CD4-positive, alpha-beta T cell (primary cell): ENCODE data around the gene TAS1R2. TPM values are rescaled to one million over a fixed set of nuclear protein-coding genes. Genes with fewer than 3 reads are reported as not detected.

Source experiments
- ATAC-seq: fragments of 200-7000 bp; cut with Tn5 transposase; one replicate; pipeline ENCODE4 v1.10.0; 2022; ENCODE audit warnings: mild to moderate bottlenecking; ENCODE audit not compliant: poor library complexity
- CTCF ChIA-PET: fragments of 350-600 bp; sonication (Branson Sonifier 250); formaldehyde crosslinking; loops from one replicate; lab custom pipeline; 2021; ENCODE audit warnings: antibody characterized with exemption, inconsistent platforms; lab: Charles Lee
- POLR2A ChIA-PET: fragments of 350-600 bp; sonication (Branson Sonifier 250); formaldehyde crosslinking; loops from one replicate; lab custom pipeline; 2021; ENCODE audit warnings: antibody characterized with exemption, inconsistent platforms; lab: Charles Lee
- DNase-seq, 14 experiments: peaks; one replicate each; pipeline ENCODE4 v3.0.0-alpha.2; 2013 to 2020; ENCODE audit warnings: mixed read lengths in 2 of 14
- H3K27ac ChIP-seq, 2 donors: one replicate each; pipeline versions ENCODE4 v1.5.1 to v1.7.0; 2013; ENCODE audit warnings: low read length in 2 of 2, low read depth in 1 of 2, mild to moderate bottlenecking in 1 of 2
- H3K27me3 ChIP-seq, 2 experiments: 1 replicate in 1 of 2; 2 replicates in 1 of 2; pipeline versions ENCODE4 v1.6.1 to v1.7.0; 2013; ENCODE audit warnings: low read length in 2 of 2, control low read depth in 1 of 2, mild to moderate bottlenecking in 1 of 2, moderate library complexity in 1 of 2; ENCODE audit not compliant: insufficient read depth in 2 of 2, control insufficient read depth in 1 of 2
- H3K36me3 ChIP-seq: one replicate; pipeline ENCODE4 v1.6.1; 2013; ENCODE audit warnings: low read length, control low read depth; ENCODE audit not compliant: insufficient read depth
- H3K4me1 ChIP-seq: one replicate; pipeline ENCODE4 v1.6.1; 2013; ENCODE audit warnings: low read length, control low read depth; ENCODE audit not compliant: insufficient read depth
- H3K4me3 ChIP-seq: one replicate; pipeline ENCODE4 v1.5.1; 2013; ENCODE audit warnings: mild to moderate bottlenecking, low read length, moderate library complexity
- H3K9me3 ChIP-seq, 2 experiments: 1 replicate in 1 of 2; 2 replicates in 1 of 2; pipeline versions ENCODE4 v1.6.1 to v1.7.0; 2013; ENCODE audit warnings: low read length in 2 of 2, mild to moderate bottlenecking in 2 of 2, control low read depth in 1 of 2, moderate library complexity in 1 of 2; ENCODE audit not compliant: control insufficient read depth in 1 of 2, insufficient read depth in 1 of 2
- H3K27ac Mint-ChIP-seq: one replicate; pipeline ENCODE4 v1.8.0; 2020; ENCODE audit warnings: mixed read lengths
- H3K27me3 Mint-ChIP-seq: one replicate; pipeline ENCODE4 v1.8.0; 2021; ENCODE audit warnings: mixed read lengths
- H3K36me3 Mint-ChIP-seq: one replicate; pipeline ENCODE4 v1.8.0; 2021; ENCODE audit warnings: low read depth, mixed read lengths
- H3K4me1 Mint-ChIP-seq: one replicate; pipeline ENCODE4 v1.8.0; 2021; ENCODE audit warnings: low read depth, mixed read lengths
- H3K4me3 Mint-ChIP-seq: one replicate; pipeline ENCODE4 v1.8.0; 2020; ENCODE audit warnings: mild to moderate bottlenecking, mixed read lengths
- H3K9me3 Mint-ChIP-seq: one replicate; pipeline ENCODE4 v1.8.0; 2020; ENCODE audit warnings: mixed read lengths
- CTCF ChIP-seq: fragments of 200-600 bp; IDR thresholded peaks from one replicate; pipeline ENCODE4 v1.8.0; 2022; ENCODE audit warnings: antibody characterized with exemption, mild to moderate bottlenecking
- intact Hi-C, 2 experiments: fragments of 100-400 bp; cut with DNase I in 1 of 2; cut with micrococcal nuclease in 1 of 2; formaldehyde crosslinking; loops; one replicate each; pipeline versions ENCODE4 v1.15.1 to v1.9.0; 2023 to 2025; cut with DNase I, micrococcal nuclease
- total RNA-seq, 174 experiments: library from RNA in 2 of 174; stranded (reverse) in 2 of 174; gene quantifications; one replicate each; pipeline ENCODE4 v1.2.3 and lab custom pipeline; 2021 to 2026

Gene TAS1R2
- total RNA-seq, 2 experiments from 2014 or later, result not detected

- no peaks in the 10 kb centered on the region for H3K9me3 Mint-ChIP-seq
- Histone ChIP-seq H3K4me1 (no peaks in the 10 kb centered on the region), H3K36me3 (no peaks in the 10 kb centered on the region), H3K4me3 (no peak overlapping the region), H3K9me3 (no peaks in the 10 kb centered on the region), H3K27me3 (no peaks in the 10 kb centered on the region), H3K27ac (no peak overlapping the region)
- TF ChIP-seq CTCF, result no peak
- H3K27ac Mint-ChIP-seq, result no peak overlapping the region
- H3K27me3 Mint-ChIP-seq, result no peaks in the 10 kb centered on the region
- ATAC-seq, result no peak
- no peak for DNase-seq
- H3K4me1 Mint-ChIP-seq, result no peaks in the 10 kb centered on the region
- no peaks in the 10 kb centered on the region for H3K36me3 Mint-ChIP-seq
- intact Hi-C loops, result no loop called here
- ChIA-PET POLR2A (no interaction called here), CTCF (no interaction called here)
- H3K4me3 Mint-ChIP-seq, result no peak overlapping the region
These were observed 19.8 kb upstream of the TAS1R2 start for GRCh38 chr1:18879215-18879790.

- no peak for ATAC-seq
- Mint-ChIP-seq H3K9me3 (no peaks in the 10 kb centered on the region), H3K36me3 (no peaks in the 10 kb centered on the region), H3K27me3 (no peaks in the 10 kb centered on the region), H3K4me3 (no peak overlapping the region), H3K27ac (no peak overlapping the region), H3K4me1 (no peaks in the 10 kb centered on the region)
- Histone ChIP-seq H3K27me3 (no peaks in the 10 kb centered on the region), H3K9me3 (no peaks in the 10 kb centered on the region), H3K4me3 (no peak overlapping the region), H3K4me1 (no peaks in the 10 kb centered on the region), H3K27ac (no peak overlapping the region), H3K36me3 (no peaks in the 10 kb centered on the region)
- no peak for DNase-seq
- POLR2A ChIA-PET, result no interaction called here
- no peak for TF ChIP-seq CTCF
- intact Hi-C loops, result no loop called here
- CTCF ChIA-PET, result no interaction called here
These were observed 19.2 kb upstream of the TAS1R2 start for GRCh38 chr1:18878538-18879214.

- ATAC-seq, result no peak
- TF ChIP-seq CTCF, result no peak
- Histone ChIP-seq H3K27ac (no peak overlapping the region), H3K9me3 (no peaks in the 10 kb centered on the region), H3K27me3 (no peaks in the 10 kb centered on the region), H3K4me1 (no peaks in the 10 kb centered on the region), H3K36me3 (no peaks in the 10 kb centered on the region), H3K4me3 (no peak overlapping the region)
- no peak for DNase-seq
- no peaks in the 10 kb centered on the region for H3K27me3 Mint-ChIP-seq
- H3K9me3 Mint-ChIP-seq, result no peaks in the 10 kb centered on the region
- POLR2A ChIA-PET, result no interaction called here
- H3K4me1 Mint-ChIP-seq, result no peaks in the 10 kb centered on the region
- no peaks in the 10 kb centered on the region for H3K36me3 Mint-ChIP-seq
- CTCF ChIA-PET, result no interaction called here
- intact Hi-C loops, result no loop called here
- no peak overlapping the region for H3K4me3 Mint-ChIP-seq
- no peak overlapping the region for H3K27ac Mint-ChIP-seq
These were observed 17.8 kb upstream of the TAS1R2 start for GRCh38 chr1:18877282-18877681.
